Measurements from ENCODE around the gene RBM23. TPM values are rescaled to one million over a fixed set of nuclear protein-coding genes. Genes with fewer than 3 reads are reported as not detected.
A peak's percentile ranks its signal among the peaks of the same experiment; 100 is the strongest.
"Not testable (repeated sequence)": the region's sequence is repeated elsewhere in the genome, so short reads cannot be mapped to it uniquely, and the experiment has no call there.

RBM23 gene
- total RNA-seq, 4 donors from 2014 or later, result 52.7 to 229 (median 102) TPM

- intact Hi-C loops (cut with DNase I), result loop anchor here (1.0 to 10.0 kb wide), 2 partner anchors 31 to 298 kb away; no protein-coding TSS in a partner anchor
- H3K4me3 ChIP-seq, result peak overlapping the region; percentile 45 to 60 (median 46)
- no peaks in the 10 kb centered on the region for H3K9me3 ChIP-seq
- TF ChIP-seq POLR2AphosphoS5 (IDR thresholded peaks at IDR 0.05), result peak; percentile 30 to 62
- TF ChIP-seq EP300 (IDR thresholded peaks at IDR 0.05), result no peak
- TF ChIP-seq CTCF (IDR thresholded peaks at IDR 0.05), result peak; percentile 73 to 94 (median 91)
- 1% methylated on average over 9 of the region's 20 CpGs for WGBS
- peaks cover 46 to 55% (median 53%) of the 10 kb centered on the region in 4 donors for H3K4me1 ChIP-seq
- peak; percentile 99 for DNase-seq (ENCODE audit: extremely low spot score)
- no peaks in the 10 kb centered on the region for H3K27me3 ChIP-seq
- peak overlapping the region; percentile 36 to 93 (median 88) for H3K27ac ChIP-seq (replicated peaks in 1 of 4)
- no peaks in the 10 kb centered on the region for H3K36me3 ChIP-seq
Observed at GRCh38 chr14:22852940-22853767, 65.8 kb downstream of the RBM23 start.

- TF ChIP-seq EP300 (IDR thresholded peaks at IDR 0.05) (no peak), CTCF (IDR thresholded peaks at IDR 0.05) (no peak), POLR2A (IDR thresholded peaks at IDR 0.05; ENCODE audit: low read depth) (no peak), POLR2AphosphoS5 (IDR thresholded peaks at IDR 0.05) (no peak)
- DNase-seq (ENCODE audit: extremely low spot score), result no peak
- 81% methylated on average over 2 of the region's 2 CpGs for WGBS
- no peaks in the 10 kb centered on the region for H3K9me3 ChIP-seq
- intact Hi-C loops (cut with DNase I), result loop anchor here (10.0 kb wide), 1 partner anchor 298 kb away; no protein-coding TSS in a partner anchor
- peak overlapping the region in 3 of 4 donors; percentile 86 to 93 (median 91) for H3K27ac ChIP-seq (replicated peaks in 1 of 4)
- no peaks in the 10 kb centered on the region for H3K36me3 ChIP-seq
- H3K4me3 ChIP-seq, result no peak overlapping the region
- H3K4me1 ChIP-seq, result peaks cover 51 to 61% (median 59%) of the 10 kb centered on the region in 4 donors
- no peaks in the 10 kb centered on the region for H3K27me3 ChIP-seq
Observed at GRCh38 chr14:22852599-22852939, 66.4 kb downstream of the RBM23 start.

GRCh38 chr14:22852178-22852577 lies 66.8 kb downstream of the RBM23 start:
- not testable (repeated sequence) for DNase-seq (ENCODE audit: extremely low spot score); H3K36me3 ChIP-seq; H3K4me3 ChIP-seq; H3K9me3 ChIP-seq; H3K27me3 ChIP-seq
- intact Hi-C loops (cut with DNase I), result loop anchor here (10.0 kb wide), 1 partner anchor 297 kb away; no protein-coding TSS in a partner anchor
- H3K4me1 ChIP-seq, result peaks cover 55 to 65% (median 63%) of the 10 kb centered on the region in 4 donors
- WGBS, result 83% methylated on average over 12 of the region's 12 CpGs
- peak overlapping the region; percentile 84 to 93 (median 88) for H3K27ac ChIP-seq (replicated peaks in 1 of 4)

GRCh38 chr14:22850944-22851764 lies 67.8 kb downstream of the RBM23 start:
- Histone ChIP-seq H3K36me3 (peaks cover 3 to 10% (median 9%) of the 10 kb centered on the region in 4 donors), H3K27me3 (no peaks in the 10 kb centered on the region), H3K4me3 (peak overlapping the region in 2 of 4 donors; percentile 12 to 14), H3K27ac (replicated peaks in 1 of 4) (peak overlapping the region; percentile 84 to 93 (median 88)), H3K4me1 (peaks cover 64 to 75% (median 73%) of the 10 kb centered on the region in 4 donors), H3K9me3 (no peaks in the 10 kb centered on the region)
- peak; percentile 96 for DNase-seq (ENCODE audit: extremely low spot score)
- intact Hi-C loops (cut with DNase I), result loop anchor here (2.0 to 10.0 kb wide), 2 partner anchors 14 to 296 kb away; partner anchors contain the start of gene MMP14
- WGBS, result 22% methylated on average over 5 of the region's 9 CpGs
- no peak for TF ChIP-seq CTCF (IDR thresholded peaks at IDR 0.05)
- peak; percentile 78 to 85 for TF ChIP-seq POLR2AphosphoS5 (IDR thresholded peaks at IDR 0.05)
- no peak for TF ChIP-seq POLR2A (IDR thresholded peaks at IDR 0.05; ENCODE audit: low read depth)
